Stimulated activated CD8-positive, alpha-beta memory T cell treated with anti-CD3 and anti-CD28 coated beads, Interleukin-12 subunit alpha, Interleukin-12 subunit beta, amount 100 ng/mL, for 24 hours (primary cell): Measurements from ENCODE around the gene PNLIPRP2.

Source experiments
- DNase-seq: peaks from one replicate; pipeline ENCODE4 v3.0.0-alpha.2; 2020; ENCODE audit errors: extremely low read depth

Gene PNLIPRP2

GRCh38 chr10:116683821-116684220 is 63.1 kb downstream of the PNLIPRP2 start:
- no peak for DNase-seq

GRCh38 chr10:116684781-116685180 is 64.0 kb downstream of the PNLIPRP2 start:
- no peak for DNase-seq

- DNase-seq, result no peak
Measured at GRCh38 chr10:116685807-116686206, 65.1 kb downstream of the PNLIPRP2 start.

GRCh38 chr10:116686632-116687031 is 65.9 kb downstream of the PNLIPRP2 start:
- DNase-seq, result no peak

GRCh38 chr10:116687633-116688032 is 66.9 kb downstream of the PNLIPRP2 start:
- DNase-seq, result no peak

GRCh38 chr10:116688241-116688711 is 67.5 kb downstream of the PNLIPRP2 start:
- no peak for DNase-seq

- no peak for DNase-seq
Measured at GRCh38 chr10:116688741-116689495, 68.2 kb downstream of the PNLIPRP2 start.

- DNase-seq, result no peak
Measured at GRCh38 chr10:116689744-116690143, 69.0 kb downstream of the PNLIPRP2 start.

GRCh38 chr10:116690356-116691322 is 69.9 kb downstream of the PNLIPRP2 start:
- no peak for DNase-seq

- no peak for DNase-seq
Measured at GRCh38 chr10:116691635-116692034, 70.9 kb downstream of the PNLIPRP2 start.

- no peak for DNase-seq
Measured at GRCh38 chr10:116692225-116692624, 71.5 kb downstream of the PNLIPRP2 start.

GRCh38 chr10:116694243-116694926 is 73.6 kb downstream of the PNLIPRP2 start:
- DNase-seq, result no peak
